Putamen (tissue), 1 donor: ENCODE results near the gene TOMM34.

Source experiments
- DNase-seq: peaks from one replicate; pipeline ENCODE4 v3.0.0-alpha.2; 2016; ENCODE audit warnings: low spot score

Gene TOMM34

GRCh38 chr20:44962483-44962882, 2.3 kb upstream of the TOMM34 start:
- no peak for DNase-seq

- no peak for DNase-seq
These were observed 1.7 kb upstream of the TOMM34 start for GRCh38 chr20:44961870-44962267.

- no peak for DNase-seq
These were observed 1.0 kb upstream of the TOMM34 start for GRCh38 chr20:44961011-44961869.

GRCh38 chr20:44959638-44960102, 527 bp downstream of the TOMM34 start:
- peak; percentile 13 for DNase-seq

DNA sequence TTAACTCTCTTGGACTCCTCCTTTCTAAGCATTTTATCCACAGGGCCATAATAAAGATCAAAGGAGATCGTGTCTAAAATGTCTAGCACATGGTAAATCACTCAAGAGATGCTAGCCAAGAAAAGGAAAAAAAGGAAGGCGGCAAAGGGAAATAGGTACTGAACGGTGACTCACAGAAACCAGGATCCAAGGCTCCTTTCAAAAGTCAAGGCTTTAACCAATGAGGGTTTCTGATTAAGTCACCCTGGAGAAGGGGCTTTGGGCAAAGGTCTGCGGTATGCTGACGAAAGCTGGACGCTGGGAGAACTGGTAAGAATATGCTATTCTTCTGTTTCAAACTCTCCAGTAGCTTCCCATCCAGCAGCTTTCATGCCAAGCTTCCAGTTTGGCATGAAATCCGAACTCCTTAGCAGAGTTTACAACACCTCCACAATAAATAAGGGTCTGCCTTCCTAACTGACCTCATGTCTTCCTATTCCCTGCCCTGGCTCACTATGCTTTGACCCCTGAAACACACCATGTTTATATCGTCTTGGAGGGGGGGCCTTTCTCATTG, 1.0 kb downstream of the TOMM34 start:
- DNase-seq: no peak

GRCh38 chr20:44958276-44958675, 1.9 kb downstream of the TOMM34 start:
- DNase-seq: no peak

DNA sequence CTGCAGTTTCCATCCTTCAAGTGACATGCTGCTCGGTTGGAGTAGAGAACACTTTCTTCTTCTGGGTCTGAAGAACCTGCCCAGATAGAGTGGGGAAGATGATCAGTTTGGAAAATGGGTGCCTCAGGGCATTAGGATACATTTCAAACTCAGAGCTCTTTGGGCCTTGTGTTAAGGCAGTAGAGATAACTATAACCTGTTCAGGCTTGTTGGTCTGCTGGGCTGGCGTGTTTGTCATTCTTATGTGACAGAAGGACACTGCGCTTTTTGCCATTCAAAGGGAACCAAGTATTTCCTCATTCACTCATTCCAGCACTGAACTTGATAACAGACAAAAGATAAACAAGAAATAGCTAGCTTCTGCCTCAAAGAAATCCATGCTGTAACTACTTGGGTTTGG, 3.8 kb downstream of the TOMM34 start:
- DNase-seq: no peak

- no peak for DNase-seq
These were observed 4.9 kb downstream of the TOMM34 start for GRCh38 chr20:44955270-44955669.

DNA sequence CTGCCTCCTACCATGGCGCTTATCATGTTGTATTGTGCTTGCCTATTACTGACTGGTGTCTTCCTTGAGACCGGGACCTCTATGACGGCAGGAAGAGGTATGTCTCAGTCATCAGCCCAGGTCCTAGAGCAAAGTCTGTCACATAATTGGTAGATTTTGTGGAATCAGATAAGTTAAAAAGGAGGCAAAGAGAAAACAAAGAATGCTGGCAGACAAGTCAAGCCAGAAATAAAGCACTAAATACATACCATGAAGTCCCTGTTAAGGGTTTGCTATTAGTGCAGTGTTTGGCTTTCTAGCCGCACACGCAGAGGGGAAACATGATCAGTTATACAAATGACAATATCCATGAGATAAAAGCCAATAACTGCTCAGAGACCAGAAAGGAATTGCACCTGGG, 6.0 kb downstream of the TOMM34 start:
- no peak for DNase-seq

GRCh38 chr20:44952731-44953130, 7.5 kb downstream of the TOMM34 start:
- no peak for DNase-seq

DNA sequence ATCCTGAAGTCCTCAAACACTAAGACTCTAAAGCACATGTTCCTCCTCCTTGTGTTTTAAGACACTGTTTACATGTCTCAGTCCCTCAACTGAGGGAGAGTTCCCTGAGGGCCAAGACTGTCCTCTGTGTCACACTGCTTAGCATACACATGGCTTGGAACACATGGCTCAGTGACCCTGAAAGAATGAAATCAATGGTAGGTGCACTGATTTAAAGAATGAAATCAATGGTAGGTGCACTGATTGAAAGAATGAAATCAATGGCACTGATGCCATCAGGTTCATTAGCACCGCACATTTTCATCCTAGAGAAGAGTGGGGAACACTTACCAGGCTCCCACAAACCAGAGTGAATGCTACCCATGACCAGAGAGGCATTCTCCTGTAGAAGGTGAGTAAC, 9.8 kb downstream of the TOMM34 start:
- no peak for DNase-seq

- no peak for DNase-seq
These were observed 11.7 kb downstream of the TOMM34 start for GRCh38 chr20:44948513-44948912.

GRCh38 chr20:44948107-44948506, 12.1 kb downstream of the TOMM34 start:
- no peak for DNase-seq

GRCh38 chr20:44946271-44946852, 13.8 kb downstream of the TOMM34 start:
- DNase-seq: no peak

GRCh38 chr20:44945261-44945660, 14.9 kb downstream of the TOMM34 start:
- DNase-seq: no peak

DNA sequence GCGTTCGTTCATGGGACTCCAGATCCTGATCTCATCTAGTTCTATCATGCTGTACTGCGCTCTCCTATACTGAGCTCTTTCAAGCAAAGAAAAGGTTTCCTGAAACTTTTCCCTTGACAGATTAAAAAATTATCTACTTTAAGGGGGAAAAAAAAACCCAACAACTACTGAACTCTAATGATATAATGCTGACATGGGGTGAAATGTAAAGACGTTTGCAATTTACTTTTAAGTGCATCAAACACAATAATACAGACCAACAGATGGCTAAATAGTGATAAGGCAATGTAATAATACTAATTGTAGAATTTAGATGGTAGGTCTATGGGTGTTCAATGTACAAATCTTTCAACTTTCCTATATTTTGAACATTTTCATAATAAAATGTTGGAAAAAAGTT, 16.4 kb downstream of the TOMM34 start:
- no peak for DNase-seq

GRCh38 chr20:44942264-44942973, 17.8 kb downstream of the TOMM34 start:
- no peak for DNase-seq

GRCh38 chr20:44941120-44941691, 19.0 kb downstream of the TOMM34 start:
- DNase-seq: no peak

GRCh38 chr20:44938637-44939036, 21.6 kb downstream of the TOMM34 start:
- peak; percentile 20 for DNase-seq

GRCh38 chr20:44936510-44936909, 23.7 kb downstream of the TOMM34 start:
- no peak for DNase-seq

DNA sequence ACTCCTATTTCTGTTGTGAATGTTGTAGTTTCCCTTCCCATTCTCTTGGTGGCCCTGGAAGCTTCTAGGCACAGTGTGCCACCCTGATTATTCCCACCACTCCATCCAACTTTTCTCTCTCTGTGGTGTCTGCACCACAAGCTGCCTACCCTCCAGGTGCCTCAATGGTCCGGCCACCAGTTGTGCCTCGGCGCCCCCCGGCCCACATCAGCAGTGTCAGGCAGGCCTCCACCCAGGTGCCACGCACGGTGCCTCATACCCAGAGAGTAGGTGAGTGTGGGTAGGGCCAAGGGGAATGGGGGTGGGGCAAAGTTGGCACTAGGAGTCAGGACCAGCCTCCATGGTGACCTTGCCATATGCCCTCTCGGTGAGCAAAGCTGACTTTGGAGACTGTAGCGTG, 27.3 kb downstream of the TOMM34 start:
- no peak for DNase-seq

GRCh38 chr20:44931911-44932310, 28.3 kb downstream of the TOMM34 start:
- DNase-seq: no peak
